Effector memory CD8-positive, alpha-beta T cell (primary cell): ENCODE data around the gene ZBTB20.
A peak's percentile ranks its signal among the peaks of the same experiment; 100 is the strongest.

Source experiments
- ATAC-seq: fragments of 150-1000 bp; cut with Tn5 transposase; replicated peaks from 2 replicates; pipeline ENCODE4 v1.10.0; 2021; ENCODE audit warnings: mild to moderate bottlenecking, moderate library complexity
- DNase-seq, 3 experiments: peaks; one replicate each; pipeline ENCODE4 v3.0.0; 2021
- H3K27ac Mint-ChIP-seq, 2 donors: one replicate each; pipeline ENCODE4 v1.8.0; 2022; ENCODE audit warnings: mild to moderate bottlenecking in 2 of 2, mixed read lengths in 2 of 2, moderate library complexity in 2 of 2
- H3K27me3 Mint-ChIP-seq, 2 donors: one replicate each; pipeline ENCODE4 v1.8.0; 2022; ENCODE audit warnings: mixed read lengths in 2 of 2
- H3K36me3 Mint-ChIP-seq: one replicate; pipeline ENCODE4 v1.8.0; 2022; ENCODE audit warnings: mild to moderate bottlenecking, moderate library complexity, mixed read lengths; ENCODE audit not compliant: insufficient read depth
- H3K4me1 Mint-ChIP-seq, 2 donors: one replicate each; pipeline ENCODE4 v1.8.0; 2022; ENCODE audit warnings: low read depth in 2 of 2, mixed read lengths in 2 of 2
- H3K4me3 Mint-ChIP-seq, 2 donors: one replicate each; pipeline ENCODE4 v1.8.0; 2022; ENCODE audit warnings: mild to moderate bottlenecking in 2 of 2, mixed read lengths in 2 of 2, moderate library complexity in 2 of 2
- H3K9me3 Mint-ChIP-seq, 2 donors: one replicate each; pipeline ENCODE4 v1.8.0; 2022; ENCODE audit warnings: mixed read lengths in 2 of 2

ZBTB20 gene

GRCh38 chr3:114739627-114740026 is 407.5 kb downstream of the ZBTB20 start:
- peaks cover 4% of the 10 kb centered on the region for H3K36me3 Mint-ChIP-seq
- H3K27ac Mint-ChIP-seq: no peak overlapping the region
- no peak for DNase-seq
- no peaks in the 10 kb centered on the region for H3K9me3 Mint-ChIP-seq
- ATAC-seq: no peak
- no peak overlapping the region for H3K4me3 Mint-ChIP-seq
- peaks cover 2 to 10% of the 10 kb centered on the region in 2 donors for H3K4me1 Mint-ChIP-seq
- H3K27me3 Mint-ChIP-seq: no peaks in the 10 kb centered on the region

- DNase-seq (no peak), ATAC-seq (no peak)
- no peak overlapping the region for H3K27ac Mint-ChIP-seq
- H3K4me1 Mint-ChIP-seq: peaks cover 0 to 4% of the 10 kb centered on the region in 2 donors
- no peaks in the 10 kb centered on the region for H3K27me3 Mint-ChIP-seq
- no peaks in the 10 kb centered on the region for H3K9me3 Mint-ChIP-seq
- no peaks in the 10 kb centered on the region for H3K36me3 Mint-ChIP-seq
- H3K4me3 Mint-ChIP-seq: no peak overlapping the region
Observed at GRCh38 chr3:114732353-114732752, 414.7 kb downstream of the ZBTB20 start.

DNA sequence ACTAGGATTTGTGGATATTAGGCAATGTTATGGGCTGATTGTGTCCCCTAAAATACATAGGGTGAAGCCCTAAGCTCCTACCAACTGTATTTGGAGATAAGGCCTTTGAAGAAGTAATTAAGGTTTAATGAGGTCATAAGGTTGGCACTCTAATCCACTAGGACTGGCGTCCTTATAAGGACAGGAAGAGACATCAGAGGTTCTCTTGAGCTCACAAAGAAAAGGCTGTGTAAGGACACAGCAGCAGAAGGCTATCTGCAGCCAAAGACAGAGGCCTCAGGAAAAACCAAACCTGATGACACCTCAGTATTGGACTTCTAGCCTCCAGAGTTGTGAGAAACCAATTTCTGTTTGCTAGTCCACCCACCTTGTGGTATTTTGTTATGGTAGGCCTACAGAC is 416.7 kb downstream of the ZBTB20 start:
- peaks cover 3 to 8% of the 10 kb centered on the region in 2 donors for H3K4me1 Mint-ChIP-seq
- H3K9me3 Mint-ChIP-seq: no peaks in the 10 kb centered on the region
- no peak overlapping the region for H3K27ac Mint-ChIP-seq
- no peaks in the 10 kb centered on the region for H3K36me3 Mint-ChIP-seq
- ATAC-seq (no peak), DNase-seq (no peak)
- no peak overlapping the region for H3K4me3 Mint-ChIP-seq
- H3K27me3 Mint-ChIP-seq: no peaks in the 10 kb centered on the region

DNA sequence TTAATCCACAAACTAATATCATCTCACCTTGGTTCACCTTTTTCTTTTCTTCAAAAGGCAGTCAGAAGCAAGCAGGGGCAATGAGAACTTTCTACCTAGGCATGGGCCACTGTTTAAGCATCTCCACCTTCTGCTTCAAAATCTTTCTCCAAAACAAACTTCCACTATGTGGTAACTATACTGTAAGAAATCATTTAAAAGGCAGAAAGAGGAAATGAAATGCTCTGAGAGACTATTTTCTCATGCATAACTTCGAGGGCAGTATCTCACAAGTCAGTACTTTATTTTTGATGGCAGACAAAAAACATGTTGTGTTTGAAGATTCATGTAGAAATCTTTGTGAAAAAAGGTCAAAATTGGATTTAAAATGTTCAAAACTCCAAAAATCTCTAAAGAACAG is 419.7 kb downstream of the ZBTB20 start:
- Mint-ChIP-seq H3K4me1 (peaks cover 9 to 13% of the 10 kb centered on the region in 2 donors), H3K27ac (no peak overlapping the region), H3K9me3 (no peaks in the 10 kb centered on the region), H3K36me3 (no peaks in the 10 kb centered on the region), H3K27me3 (no peaks in the 10 kb centered on the region), H3K4me3 (no peak overlapping the region)
- DNase-seq (no peak), ATAC-seq (no peak)

DNA sequence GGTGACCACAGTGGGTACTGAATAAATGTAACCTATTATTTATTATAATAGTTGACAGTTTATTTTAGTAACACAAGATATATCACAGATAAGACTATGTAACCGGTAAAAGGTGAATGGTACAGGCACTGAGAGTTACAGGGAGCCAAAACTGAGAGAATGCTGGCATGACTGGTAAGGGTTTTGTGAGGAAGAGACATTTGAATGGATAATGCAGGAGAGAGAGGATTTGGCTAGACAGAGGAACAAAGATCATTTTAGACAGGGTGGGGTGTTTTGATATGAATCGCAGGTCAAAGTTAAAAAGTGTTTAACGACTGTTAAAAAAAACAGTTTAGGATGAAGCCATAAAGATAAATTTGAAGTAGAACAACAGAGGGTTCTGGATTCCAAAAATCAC is 421.1 kb downstream of the ZBTB20 start:
- Mint-ChIP-seq H3K27ac (no peak overlapping the region), H3K36me3 (no peaks in the 10 kb centered on the region), H3K4me1 (peaks cover 15 to 25% of the 10 kb centered on the region in 2 donors), H3K9me3 (no peaks in the 10 kb centered on the region), H3K4me3 (no peak overlapping the region), H3K27me3 (no peaks in the 10 kb centered on the region)
- ATAC-seq: no peak
- DNase-seq: no peak

DNA sequence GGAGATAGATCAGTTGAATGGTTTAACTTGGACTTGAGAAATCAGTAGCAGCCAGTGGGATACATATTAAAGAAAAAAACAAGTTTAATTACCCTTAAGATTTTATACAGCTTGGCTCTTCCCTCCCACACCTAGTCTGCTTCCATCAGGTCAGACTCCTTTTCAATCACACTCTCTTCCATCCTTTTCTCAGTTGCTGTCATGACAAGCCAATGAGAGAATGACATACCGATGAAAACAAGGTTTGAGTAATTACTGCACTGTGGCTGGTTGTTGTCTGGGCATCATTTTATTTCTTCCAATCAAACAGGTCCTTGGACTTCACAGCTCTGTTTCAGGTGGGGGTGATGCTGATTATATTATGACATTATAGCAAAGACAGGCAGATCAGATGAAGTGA is 424.6 kb downstream of the ZBTB20 start:
- Mint-ChIP-seq H3K4me3 (no peak overlapping the region), H3K4me1 (peaks cover 19 to 30% of the 10 kb centered on the region in 2 donors)
- ATAC-seq: no peak

DNA sequence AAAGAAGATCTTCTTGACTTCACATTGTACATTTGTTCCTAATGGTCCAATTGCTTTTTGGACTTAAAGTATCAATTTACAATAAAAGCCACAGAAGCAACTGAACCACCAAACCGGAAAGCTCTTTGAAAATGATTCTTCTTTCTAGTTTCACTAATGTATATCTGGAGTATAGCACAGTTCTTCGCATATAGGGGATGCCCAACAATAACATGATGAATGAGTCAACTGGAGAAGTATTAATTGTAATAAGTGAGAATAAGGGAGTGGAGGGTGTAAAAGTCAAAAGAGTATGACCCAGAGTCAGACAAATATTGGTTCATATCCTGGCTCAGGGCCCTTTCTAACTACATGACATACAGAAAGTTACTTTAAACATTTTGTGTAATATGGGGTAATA is 425.2 kb downstream of the ZBTB20 start:
- Mint-ChIP-seq H3K9me3 (no peaks in the 10 kb centered on the region), H3K36me3 (no peaks in the 10 kb centered on the region), H3K4me3 (peak overlapping the region in 1 of 2 donors; percentile 1), H3K27ac (no peak overlapping the region), H3K27me3 (no peaks in the 10 kb centered on the region), H3K4me1 (peaks cover 20 to 30% of the 10 kb centered on the region in 2 donors)
- no peak for DNase-seq
- ATAC-seq: no peak

More for the DNA sequence above, 424.6 kb downstream of the ZBTB20 start:
- H3K9me3 Mint-ChIP-seq: no peaks in the 10 kb centered on the region
- DNase-seq: no peak
- H3K27ac Mint-ChIP-seq: peak overlapping the region; percentile 17 to 21
- no peaks in the 10 kb centered on the region for H3K36me3 Mint-ChIP-seq
- no peaks in the 10 kb centered on the region for H3K27me3 Mint-ChIP-seq

GRCh38 chr3:114721209-114721608 is 425.9 kb downstream of the ZBTB20 start:
- DNase-seq (no peak), ATAC-seq (no peak)
- no peak overlapping the region for H3K27ac Mint-ChIP-seq
- H3K9me3 Mint-ChIP-seq: no peaks in the 10 kb centered on the region
- H3K36me3 Mint-ChIP-seq: no peaks in the 10 kb centered on the region
- H3K4me1 Mint-ChIP-seq: peaks cover 20 to 30% of the 10 kb centered on the region in 2 donors
- H3K4me3 Mint-ChIP-seq: no peak overlapping the region
- no peaks in the 10 kb centered on the region for H3K27me3 Mint-ChIP-seq

GRCh38 chr3:114718898-114719210 is 428.2 kb downstream of the ZBTB20 start:
- Mint-ChIP-seq H3K27ac (no peak overlapping the region), H3K4me1 (peaks cover 17 to 26% of the 10 kb centered on the region in 2 donors), H3K27me3 (no peaks in the 10 kb centered on the region), H3K36me3 (no peaks in the 10 kb centered on the region), H3K4me3 (no peak overlapping the region), H3K9me3 (no peaks in the 10 kb centered on the region)
- DNase-seq: no peak
- no peak for ATAC-seq

DNA sequence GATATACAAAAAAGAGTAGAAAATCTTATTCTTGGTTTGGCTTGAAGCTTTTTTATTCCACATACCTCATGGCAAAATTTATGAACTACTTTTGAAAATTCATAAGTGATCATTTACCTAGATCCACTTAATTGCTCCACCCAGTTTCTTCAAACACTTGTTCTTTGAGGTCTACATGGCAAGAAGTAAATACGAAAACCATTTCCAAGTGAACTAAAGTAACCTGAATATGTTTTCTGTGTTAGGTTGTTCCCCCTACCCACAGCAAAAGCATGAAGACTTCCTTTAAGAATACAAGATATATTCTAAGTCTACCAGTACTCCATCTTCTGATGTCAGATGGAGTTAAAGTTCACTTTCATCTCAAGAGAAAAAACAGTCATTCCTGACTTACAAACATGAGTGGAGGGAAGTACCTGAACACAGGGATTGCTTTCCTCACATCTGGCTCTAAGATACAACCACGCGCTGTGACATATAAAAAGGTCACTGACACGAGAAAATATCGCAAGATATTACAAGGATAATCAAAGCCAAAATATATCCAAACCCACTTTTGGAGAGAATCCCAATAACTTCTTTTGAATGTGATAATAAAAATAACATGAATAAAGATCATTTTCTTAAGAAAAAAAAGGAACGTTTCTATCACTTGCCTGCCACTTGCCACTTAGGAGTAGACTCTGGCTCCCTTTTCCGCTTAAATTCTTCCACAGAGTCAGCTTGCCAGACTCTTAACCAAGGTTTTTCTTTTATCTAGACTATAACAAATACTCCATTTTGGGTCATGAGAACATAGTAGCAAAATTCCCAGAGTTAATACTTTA is 428.8 kb downstream of the ZBTB20 start:
- no peak overlapping the region for H3K27ac Mint-ChIP-seq
- H3K4me1 Mint-ChIP-seq: peaks cover 16 to 25% of the 10 kb centered on the region in 2 donors
- ATAC-seq (no peak), DNase-seq (no peak)
- no peaks in the 10 kb centered on the region for H3K36me3 Mint-ChIP-seq
- H3K9me3 Mint-ChIP-seq: no peaks in the 10 kb centered on the region
- no peak overlapping the region for H3K4me3 Mint-ChIP-seq
- no peaks in the 10 kb centered on the region for H3K27me3 Mint-ChIP-seq

- H3K27ac Mint-ChIP-seq: no peak overlapping the region
- no peaks in the 10 kb centered on the region for H3K27me3 Mint-ChIP-seq
- peaks cover 9 to 13% of the 10 kb centered on the region in 2 donors for H3K4me1 Mint-ChIP-seq
- DNase-seq (no peak), ATAC-seq (no peak)
- no peaks in the 10 kb centered on the region for H3K9me3 Mint-ChIP-seq
- no peak overlapping the region for H3K4me3 Mint-ChIP-seq
- H3K36me3 Mint-ChIP-seq: no peaks in the 10 kb centered on the region
Observed at GRCh38 chr3:114716916-114717315, 430.2 kb downstream of the ZBTB20 start.

GRCh38 chr3:114716126-114716525 is 431.0 kb downstream of the ZBTB20 start:
- no peak for ATAC-seq

GRCh38 chr3:114714957-114715460 is 432.1 kb downstream of the ZBTB20 start:
- ATAC-seq (no peak), DNase-seq (no peak)
- no peaks in the 10 kb centered on the region for H3K9me3 Mint-ChIP-seq
- H3K4me1 Mint-ChIP-seq: peaks cover 4 to 6% of the 10 kb centered on the region in 2 donors
- H3K4me3 Mint-ChIP-seq: no peak overlapping the region
- H3K27ac Mint-ChIP-seq: no peak overlapping the region
- no peaks in the 10 kb centered on the region for H3K36me3 Mint-ChIP-seq
- H3K27me3 Mint-ChIP-seq: no peaks in the 10 kb centered on the region

More at GRCh38 chr3:114716126-114716525, 431.0 kb downstream of the ZBTB20 start:
- peaks cover 6% of the 10 kb centered on the region in 2 donors for H3K4me1 Mint-ChIP-seq
- H3K27ac Mint-ChIP-seq: no peak overlapping the region
- no peak overlapping the region for H3K4me3 Mint-ChIP-seq
- no peaks in the 10 kb centered on the region for H3K27me3 Mint-ChIP-seq
- no peaks in the 10 kb centered on the region for H3K36me3 Mint-ChIP-seq
- DNase-seq: no peak
- H3K9me3 Mint-ChIP-seq: no peaks in the 10 kb centered on the region

DNA sequence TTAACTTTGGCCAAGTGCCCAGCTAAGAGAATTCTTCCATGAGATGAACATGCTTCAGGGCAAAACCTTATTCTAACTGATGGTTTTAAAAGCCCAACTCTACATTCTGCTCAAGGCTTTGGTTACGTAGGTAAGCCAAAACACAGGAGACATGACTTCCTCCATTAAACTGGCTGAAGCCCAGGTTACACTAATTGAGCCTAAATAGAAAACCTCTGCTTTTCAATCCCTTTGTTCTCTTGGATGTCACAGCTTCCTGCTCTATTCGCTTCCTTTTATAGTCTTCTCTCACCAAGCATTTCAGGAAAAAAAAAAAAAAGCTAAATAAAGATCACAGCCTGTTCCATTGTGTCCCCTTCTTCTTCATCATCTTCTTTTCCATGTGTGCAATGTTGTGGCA is 432.9 kb downstream of the ZBTB20 start:
- Mint-ChIP-seq H3K27me3 (no peaks in the 10 kb centered on the region), H3K9me3 (no peaks in the 10 kb centered on the region), H3K27ac (no peak overlapping the region), H3K36me3 (no peaks in the 10 kb centered on the region), H3K4me1 (peaks cover 4 to 6% of the 10 kb centered on the region in 2 donors), H3K4me3 (no peak overlapping the region)
- DNase-seq (no peak), ATAC-seq (no peak)
